ENCODE measurements around the gene PDP2. TPM values are rescaled to one million over a fixed set of nuclear protein-coding genes. Genes with fewer than 3 reads are reported as not detected.

Gene PDP2
- total and polyA plus RNA-seq, 10 of the 15 experiments (the other 5 are each of a cell fraction or from before 2014, with no cell fraction given) = 1.9 to 31.1 (median 6.2) TPM

DNA sequence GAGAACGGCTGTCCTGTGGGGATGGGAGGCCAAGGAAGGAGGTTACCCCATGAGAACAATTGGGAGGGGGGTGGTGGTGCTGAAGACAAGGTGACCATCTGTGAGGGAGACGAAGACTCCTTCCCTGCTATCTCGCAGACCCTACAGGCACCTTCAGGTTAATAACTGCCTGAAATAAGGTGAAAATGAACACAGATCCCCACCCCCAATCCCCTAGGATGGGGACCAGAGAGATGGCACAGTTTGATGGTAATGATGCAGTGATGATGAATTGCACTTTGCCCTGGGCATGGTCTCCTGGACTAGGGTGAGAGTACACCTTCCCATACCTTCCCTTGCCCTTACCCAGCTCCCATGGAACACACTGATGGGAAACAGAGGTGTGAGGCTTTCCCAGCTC is 48.1 kb upstream of the PDP2 start:
- H2AFZ ChIP-seq (ENCODE audit: control insufficient read depth, low read depth, low read length) = no peak overlapping the region
- FAIRE-seq = no peak
- intact Hi-C loops (cut with micrococcal nuclease; ENCODE audit: unreplicated experiment) = no loop called here
- H4K20me1 ChIP-seq (ENCODE audit: control insufficient read depth, insufficient read depth) = no peaks in the 10 kb centered on the region
- SMC1A ChIA-PET (ENCODE audit: uncharacterized antibody, unreplicated experiment) = interaction anchor here (2.3 to 4.8 kb wide), 2 partner anchors 14 to 36 kb away, joined by 8 to 37 read pairs; no protein-coding TSS in a partner anchor
- BruUV-seq (replicated peaks) = no TSS peak
- no peak overlapping the region for H3K4me3 ChIP-seq
- POLR2A ChIA-PET = interaction anchor here (0.6 kb wide), 1 partner anchor 9 kb away, joined by 4 read pairs; no protein-coding TSS in a partner anchor
- no peaks in the 10 kb centered on the region for H3K36me3 ChIP-seq (ENCODE audit: control insufficient read depth in 2 of 2, insufficient read depth in 2 of 2, low read length in 1 of 2)
- RAD21 ChIA-PET (ENCODE audit: unreplicated experiment) = interaction anchor here (2.1 kb wide), 1 partner anchor 49 kb away, joined by 11 read pairs; the partner anchor contains the start of gene PDP2
- H3K27me3 ChIP-seq (replicated peaks in 1 of 2; ENCODE audit: control insufficient read depth in 2 of 2, insufficient read depth in 2 of 2, low read length in 1 of 2) = no peaks in the 10 kb centered on the region
- H3K9me3 ChIP-seq (replicated peaks; ENCODE audit: control insufficient read depth, insufficient read depth, low read length) = no peaks in the 10 kb centered on the region
- no peak for ATAC-seq
- H3K4me1 ChIP-seq (ENCODE audit: control insufficient read depth, insufficient read depth, low read length) = peaks cover 4% of the 10 kb centered on the region; the same call in 1 of the 2 replicates
- CTCF ChIA-PET = interaction anchor here (0.5 to 3.9 kb wide), 10 partner anchors 8 to 1000 kb away, joined by 3 to 106 read pairs (median 5); partner anchors contain the start of gene PDP2
- H3K4me2 ChIP-seq (ENCODE audit: control insufficient read depth, insufficient read depth) = no peak overlapping the region
- in situ Hi-C loops (cut with MboI) = no loop called here
- 57% methylated on average over 3 of the region's 3 CpGs for WGBS (ENCODE audit: insufficient coverage, insufficient replicate concordance, low lambda C conversion rate, missing lambda C conversion rate)
- DNase-seq (ENCODE audit: low read depth, low spot score) = no peak
- TF ChIP-seq TBL1XR1 (IDR thresholded peaks at IDR 0.05; ENCODE audit: low read depth, low read length) (no peak), ZNF274 (IDR thresholded peaks at IDR 0.05; ENCODE audit: insufficient read depth, insufficient read length) (no peak), STAT1 (conservative IDR thresholded peaks at IDR 0.05) (no peak), ZNF24 (IDR thresholded peaks at IDR 0.05) (no peak), PML (IDR thresholded peaks at IDR 0.05; ENCODE audit: low read length) (no peak), WRNIP1 (IDR thresholded peaks at IDR 0.05; ENCODE audit: borderline replicate concordance, low read depth, low read length) (no peak), FOS (IDR thresholded peaks at IDR 0.05; ENCODE audit: borderline replicate concordance, extremely low read depth, insufficient read length) (no peak), JUNB (IDR thresholded peaks at IDR 0.05) (no peak), NFXL1 (IDR thresholded peaks at IDR 0.05; ENCODE audit: borderline replicate concordance) (no peak)
- TF ChIP-seq, protein P1, sequence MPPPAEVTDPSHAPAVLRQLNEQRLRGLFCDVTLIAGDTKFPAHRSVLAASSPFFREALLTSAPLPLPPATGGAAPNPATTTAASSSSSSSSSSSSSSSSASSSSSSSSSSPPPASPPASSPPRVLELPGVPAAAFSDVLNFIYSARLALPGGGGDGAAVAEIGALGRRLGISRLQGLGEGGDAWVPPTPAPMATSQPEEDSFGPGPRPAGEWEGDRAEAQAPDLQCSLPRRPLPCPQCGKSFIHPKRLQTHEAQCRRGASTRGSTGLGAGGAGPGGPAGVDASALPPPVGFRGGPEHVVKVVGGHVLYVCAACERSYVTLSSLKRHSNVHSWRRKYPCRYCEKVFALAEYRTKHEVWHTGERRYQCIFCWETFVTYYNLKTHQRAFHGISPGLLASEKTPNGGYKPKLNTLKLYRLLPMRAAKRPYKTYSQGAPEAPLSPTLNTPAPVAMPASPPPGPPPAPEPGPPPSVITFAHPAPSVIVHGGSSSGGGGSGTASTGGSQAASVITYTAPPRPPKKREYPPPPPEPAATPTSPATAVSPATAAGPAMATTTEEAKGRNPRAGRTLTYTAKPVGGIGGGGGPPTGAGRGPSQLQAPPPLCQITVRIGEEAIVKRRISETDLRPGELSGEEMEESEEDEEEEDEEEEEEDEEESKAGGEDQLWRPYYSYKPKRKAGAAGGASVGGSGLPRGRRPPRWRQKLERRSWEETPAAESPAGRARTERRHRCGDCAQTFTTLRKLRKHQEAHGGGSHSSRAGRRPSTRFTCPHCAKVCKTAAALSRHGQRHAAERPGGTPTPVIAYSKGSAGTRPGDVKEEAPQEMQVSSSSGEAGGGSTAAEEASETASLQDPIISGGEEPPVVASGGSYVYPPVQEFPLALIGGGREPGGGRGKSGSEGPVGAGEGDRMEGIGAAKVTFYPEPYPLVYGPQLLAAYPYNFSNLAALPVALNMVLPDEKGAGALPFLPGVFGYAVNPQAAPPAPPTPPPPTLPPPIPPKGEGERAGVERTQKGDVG (CRISPR knock-in tag; IDR thresholded peaks at IDR 0.05) = no peak
- TF ChIP-seq, protein P2, sequence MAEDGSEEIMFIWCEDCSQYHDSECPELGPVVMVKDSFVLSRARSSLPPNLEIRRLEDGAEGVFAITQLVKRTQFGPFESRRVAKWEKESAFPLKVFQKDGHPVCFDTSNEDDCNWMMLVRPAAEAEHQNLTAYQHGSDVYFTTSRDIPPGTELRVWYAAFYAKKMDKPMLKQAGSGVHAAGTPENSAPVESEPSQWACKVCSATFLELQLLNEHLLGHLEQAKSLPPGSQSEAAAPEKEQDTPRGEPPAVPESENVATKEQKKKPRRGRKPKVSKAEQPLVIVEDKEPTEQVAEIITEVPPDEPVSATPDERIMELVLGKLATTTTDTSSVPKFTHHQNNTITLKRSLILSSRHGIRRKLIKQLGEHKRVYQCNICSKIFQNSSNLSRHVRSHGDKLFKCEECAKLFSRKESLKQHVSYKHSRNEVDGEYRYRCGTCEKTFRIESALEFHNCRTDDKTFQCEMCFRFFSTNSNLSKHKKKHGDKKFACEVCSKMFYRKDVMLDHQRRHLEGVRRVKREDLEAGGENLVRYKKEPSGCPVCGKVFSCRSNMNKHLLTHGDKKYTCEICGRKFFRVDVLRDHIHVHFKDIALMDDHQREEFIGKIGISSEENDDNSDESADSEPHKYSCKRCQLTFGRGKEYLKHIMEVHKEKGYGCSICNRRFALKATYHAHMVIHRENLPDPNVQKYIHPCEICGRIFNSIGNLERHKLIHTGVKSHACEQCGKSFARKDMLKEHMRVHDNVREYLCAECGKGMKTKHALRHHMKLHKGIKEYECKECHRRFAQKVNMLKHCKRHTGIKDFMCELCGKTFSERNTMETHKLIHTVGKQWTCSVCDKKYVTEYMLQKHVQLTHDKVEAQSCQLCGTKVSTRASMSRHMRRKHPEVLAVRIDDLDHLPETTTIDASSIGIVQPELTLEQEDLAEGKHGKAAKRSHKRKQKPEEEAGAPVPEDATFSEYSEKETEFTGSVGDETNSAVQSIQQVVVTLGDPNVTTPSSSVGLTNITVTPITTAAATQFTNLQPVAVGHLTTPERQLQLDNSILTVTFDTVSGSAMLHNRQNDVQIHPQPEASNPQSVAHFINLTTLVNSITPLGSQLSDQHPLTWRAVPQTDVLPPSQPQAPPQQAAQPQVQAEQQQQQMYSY (CRISPR knock-in tag; IDR thresholded peaks at IDR 0.05) = no peak
- TF ChIP-seq, protein P3, sequence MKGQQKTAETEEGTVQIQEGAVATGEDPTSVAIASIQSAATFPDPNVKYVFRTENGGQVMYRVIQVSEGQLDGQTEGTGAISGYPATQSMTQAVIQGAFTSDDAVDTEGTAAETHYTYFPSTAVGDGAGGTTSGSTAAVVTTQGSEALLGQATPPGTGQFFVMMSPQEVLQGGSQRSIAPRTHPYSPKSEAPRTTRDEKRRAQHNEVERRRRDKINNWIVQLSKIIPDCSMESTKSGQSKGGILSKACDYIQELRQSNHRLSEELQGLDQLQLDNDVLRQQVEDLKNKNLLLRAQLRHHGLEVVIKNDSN (IDR thresholded peaks at IDR 0.05; ENCODE audit: borderline replicate concordance, extremely low read length, insufficient read depth, low read depth, low read length) = no peak
- TF ChIP-seq, protein P4, sequence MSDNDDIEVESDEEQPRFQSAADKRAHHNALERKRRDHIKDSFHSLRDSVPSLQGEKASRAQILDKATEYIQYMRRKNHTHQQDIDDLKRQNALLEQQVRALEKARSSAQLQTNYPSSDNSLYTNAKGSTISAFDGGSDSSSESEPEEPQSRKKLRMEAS (IDR thresholded peaks at IDR 0.05; ENCODE audit: low read depth, low read length) = no peak
- peaks cover 22% of the 10 kb centered on the region for H3K79me2 ChIP-seq (ENCODE audit: control insufficient read depth, insufficient read depth, low read length)
- no peak overlapping the region for H3K27ac ChIP-seq (ENCODE audit: control insufficient read depth, insufficient read depth)
- H3K9ac ChIP-seq (ENCODE audit: control insufficient read depth, insufficient read depth, low read length) = no peak overlapping the region

Measured in GM12878 (cell line).